SK-N-SH (cell line): Measurements from ENCODE around the gene RHOU. TPM values are rescaled to one million over a fixed set of nuclear protein-coding genes. Genes with fewer than 3 reads are reported as not detected.
"Not testable (repeated sequence)": the region's sequence is repeated elsewhere in the genome, so short reads cannot be mapped to it uniquely, and the experiment has no call there.

ENCODE experiments used
- CTCF ChIA-PET: fragments of 300-600, 350-600 bp; formaldehyde crosslinking; extraction: SDS; loops from one replicate; lab custom pipeline; 2021; lab: Yijun Ruan, JAX
- POLR2A ChIA-PET: fragments of 350-600 bp; sonication (Branson Sonifier 250); formaldehyde crosslinking; extraction: SDS; loops from one replicate; lab custom pipeline; 2020; ENCODE audit warnings: antibody characterized with exemption, inconsistent platforms; lab: Yijun Ruan, JAX
- DNase-seq: peaks from one replicate; pipeline ENCODE4 v3.0.0; 2012
- H2AFZ ChIP-seq: fragments of 200-600 bp; sonication (generic); 2 replicates; pipeline ENCODE4 v1.8.1; 2016; ENCODE audit warnings: antibody characterized with exemption, mild to moderate bottlenecking, low read depth
- H3F3A ChIP-seq: fragments of 200-600 bp; sonication (generic); replicated peaks from 2 replicates; pipeline ENCODE3; 2016; ENCODE audit warnings: antibody characterized with exemption, mild to moderate bottlenecking; ENCODE audit not compliant: insufficient read depth
- H3K27ac ChIP-seq, 2 experiments: fragments of 200-500 bp in 1 of 2; fragments of 200-600 bp in 1 of 2; sonication (Bioruptor generic) in 1 of 2; sonication (generic), shearing (Covaris generic) in 1 of 2; 2 replicates each; pipeline versions ENCODE4 v1.5.1 to v1.6.1; 2014 to 2016; ENCODE audit warnings: low read depth in 2 of 2, inconsistent platforms in 1 of 2, low read length in 1 of 2, mild to moderate bottlenecking in 1 of 2, mixed read lengths in 1 of 2
- H3K27me3 ChIP-seq: fragments of 200-600 bp; sonication (generic), shearing (Covaris generic); 2 replicates; pipeline ENCODE4 v1.6.1; 2016; ENCODE audit warnings: mixed run types; ENCODE audit not compliant: insufficient read depth
- H3K36me3 ChIP-seq, 2 experiments: fragments of 200-500 bp in 1 of 2; fragments of 200-600 bp in 1 of 2; sonication (Bioruptor generic) in 1 of 2; sonication (generic) in 1 of 2; replicated peaks in 1 of 2; 2 replicates each; pipeline versions ENCODE3 to v1.5.1; 2014 to 2016; ENCODE audit warnings: low read length in 1 of 2, mild to moderate bottlenecking in 1 of 2; ENCODE audit not compliant: insufficient read depth in 2 of 2, control insufficient read depth in 1 of 2
- H3K4me1 ChIP-seq, 2 experiments: fragments of 200-500 bp in 1 of 2; fragments of 200-600 bp in 1 of 2; sonication (Bioruptor generic) in 1 of 2; sonication (generic), shearing (Covaris generic) in 1 of 2; 2 replicates each; pipeline versions ENCODE4 v1.5.1 to v1.6.1; 2014 to 2016; ENCODE audit warnings: low read depth in 1 of 2, low read length in 1 of 2, mixed run types in 1 of 2; ENCODE audit not compliant: insufficient read depth in 2 of 2, control insufficient read depth in 1 of 2
- H3K4me2 ChIP-seq: fragments of 200-600 bp; sonication (generic), shearing (Covaris generic); 2 replicates; pipeline ENCODE4 v1.6.1; 2017; ENCODE audit warnings: mixed run types
- H3K4me3 ChIP-seq, 2 experiments: fragments of 200-500 bp in 1 of 2; fragments of 200-600 bp in 1 of 2; sonication (Bioruptor generic) in 1 of 2; sonication (generic), shearing (Covaris generic) in 1 of 2; 2 replicates each; pipeline versions ENCODE4 v1.5.1 to v1.8.1; 2014 to 2016; ENCODE audit warnings: low read depth in 2 of 2, inconsistent platforms in 1 of 2, low read length in 1 of 2, mild to moderate bottlenecking in 1 of 2, mixed read lengths in 1 of 2, moderate library complexity in 1 of 2
- H3K79me2 ChIP-seq: fragments of 200-600 bp; sonication (generic); 2 replicates; pipeline ENCODE4 v1.8.1; 2017; ENCODE audit warnings: mild to moderate bottlenecking; ENCODE audit not compliant: insufficient read depth
- H3K9ac ChIP-seq: fragments of 200-600 bp; sonication (generic); 2 replicates; pipeline ENCODE4 v1.6.1; 2017; ENCODE audit warnings: mixed run types
- H3K9me2 ChIP-seq: fragments of 200-600 bp; sonication (generic); 2 replicates; pipeline ENCODE4 v1.6.1; 2017; ENCODE audit warnings: mixed run types
- H3K9me3 ChIP-seq: fragments of 200-600 bp; sonication (generic); 2 replicates; pipeline ENCODE4 v1.6.1; 2017; ENCODE audit warnings: mixed run types, mild to moderate bottlenecking, moderate library complexity
- H4K20me1 ChIP-seq: fragments of 200-600 bp; sonication (generic); 2 replicates; pipeline ENCODE4 v1.6.1; 2017; ENCODE audit warnings: mild to moderate bottlenecking, mixed run types; ENCODE audit not compliant: insufficient read depth
- EZH2phosphoT487 ChIP-seq: fragments of 200-600 bp; sonication (generic); IDR thresholded peaks from 2 replicates; pipeline ENCODE4 v1.6.1; 2017; ENCODE audit warnings: low read depth, mixed run types, mild to moderate bottlenecking, antibody characterized with exemption, moderate library complexity, borderline replicate concordance
- FOSL2 ChIP-seq: IDR thresholded peaks from 2 replicates; pipeline ENCODE4 v1.4.0; 2012; ENCODE audit warnings: low read depth, mild to moderate bottlenecking, moderate library complexity, borderline replicate concordance
- IRF3 ChIP-seq: fragments of 150-350 bp; IDR thresholded peaks from 2 replicates; pipeline ENCODE4 v1.6.1; 2016; ENCODE audit warnings: mild to moderate bottlenecking, low read depth, low read length
- JUND ChIP-seq: IDR thresholded peaks from 2 replicates; pipeline ENCODE4 v1.4.0; 2012
- PBX3 ChIP-seq: IDR thresholded peaks from 2 replicates; pipeline ENCODE4; 2012
- POLR2AphosphoS5 ChIP-seq: IDR thresholded peaks from 2 replicates; pipeline ENCODE4 v1.6.1; 2012; ENCODE audit warnings: low read depth, low read length
- RAD21 ChIP-seq: IDR thresholded peaks from 2 replicates; pipeline ENCODE4 v1.6.1; 2012; ENCODE audit warnings: mild to moderate bottlenecking, low read length
- RXRA ChIP-seq: IDR thresholded peaks from 2 replicates; pipeline ENCODE4 v1.4.0; 2012; ENCODE audit warnings: low read depth, mild to moderate bottlenecking, borderline replicate concordance
- SIN3A ChIP-seq: IDR thresholded peaks from 2 replicates; pipeline ENCODE4 v1.6.1; 2012; ENCODE audit warnings: low read depth, mild to moderate bottlenecking, low read length, moderate library complexity, borderline replicate concordance
- SMC3 ChIP-seq: IDR thresholded peaks from 2 replicates; pipeline ENCODE4 v1.6.1; 2012; ENCODE audit warnings: low read depth, low read length, improper control_type of control experiment
- TCF12 ChIP-seq: IDR thresholded peaks from 2 replicates; pipeline ENCODE4 v1.4.0; 2012
- TEAD4 ChIP-seq: IDR thresholded peaks from 2 replicates; pipeline ENCODE4 v1.4.0; 2012; ENCODE audit warnings: mild to moderate bottlenecking, borderline replicate concordance; ENCODE audit not compliant: insufficient read depth
- YY1 ChIP-seq: IDR thresholded peaks from 2 replicates; pipeline ENCODE4 v1.4.0; 2012; ENCODE audit warnings: low read depth, mild to moderate bottlenecking
- ZBTB33 ChIP-seq: IDR thresholded peaks from 2 replicates; pipeline ENCODE4 v1.4.0; 2012; ENCODE audit warnings: low read depth, borderline replicate concordance
- WGBS: methylation state at CpG from one replicate; pipeline ENCODE4 v1.1.6; 2017; ENCODE audit warnings: low lambda C conversion rate; 5-methylcytosine and 5-hydroxymethylcytosine counted together
- polyA plus RNA-seq, 3 experiments: library from polyadenylated mRNA; depleted of rRNA; stranded (reverse); fragments of >200 nt; gene quantifications; 2 replicates each; pipeline ENCODE4 v1.2.3, GENCODE V29; 2012

Gene RHOU
- polyA plus RNA-seq, 1 of the 3 experiments (the other 2 are of a cell fraction): 0.36 TPM

GRCh38 chr1:228772516-228773212, 37.4 kb downstream of the RHOU start:
- Histone ChIP-seq H2AFZ (no peak overlapping the region), H3K4me1 (peaks cover 0 to 30% of the 10 kb centered on the region in 2 experiments; a peak in 2 of 4 replicates), H3K9ac (no peak overlapping the region), H3K27me3 (no peaks in the 10 kb centered on the region), H4K20me1 (no peaks in the 10 kb centered on the region), H3K9me2 (no peaks in the 10 kb centered on the region), H3K9me3 (no peaks in the 10 kb centered on the region)
- POLR2A ChIA-PET: no interaction called here
- CTCF ChIA-PET: interaction anchor here (2.1 kb wide), 1 partner anchor 8 kb away, joined by 7 read pairs; no protein-coding TSS in a partner anchor
- 50% methylated on average over 4 of the region's 4 CpGs for WGBS
- TF ChIP-seq SIN3A: no peak
- no peak for TF ChIP-seq FOSL2
- TF ChIP-seq TCF12: no peak
- no peak for TF ChIP-seq IRF3
- TF ChIP-seq EZH2phosphoT487: no peak
- TF ChIP-seq SMC3: no peak
- no peak for TF ChIP-seq POLR2AphosphoS5
- TF ChIP-seq ZBTB33: no peak
- no peak for TF ChIP-seq JUND
- no peak for TF ChIP-seq TEAD4
- no peak for TF ChIP-seq YY1
- no peak for TF ChIP-seq RAD21
- TF ChIP-seq RXRA: no peak
- TF ChIP-seq PBX3: no peak
- TF ChIP-seq, all 33 proteins: peak for 0
- H3K4me3 ChIP-seq: no peak overlapping the region
- DNase-seq: no peak
- no peaks in the 10 kb centered on the region for H3F3A ChIP-seq
- no peaks in the 10 kb centered on the region for H3K36me3 ChIP-seq
- no peak overlapping the region for H3K27ac ChIP-seq
- no peak overlapping the region for H3K4me2 ChIP-seq
- no peaks in the 10 kb centered on the region for H3K79me2 ChIP-seq

DNA sequence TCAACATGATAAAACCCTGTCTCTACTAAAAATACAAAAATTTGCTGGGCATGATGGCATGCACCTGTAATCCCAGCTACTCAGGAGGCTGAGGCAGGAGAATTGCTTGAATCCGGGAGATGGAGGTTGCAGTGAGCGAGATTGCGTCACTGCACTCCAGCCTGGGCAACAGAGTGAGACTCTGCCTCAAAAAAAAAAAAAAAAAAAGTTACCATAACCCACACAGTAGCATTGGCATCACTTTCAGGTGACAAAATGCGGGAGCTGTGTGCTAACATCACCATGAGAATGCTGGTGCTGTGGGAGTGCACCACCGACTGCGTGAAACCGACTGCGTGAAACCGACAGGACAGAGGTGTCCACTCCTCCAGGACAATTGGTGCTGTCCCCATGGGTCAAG, 40.7 kb downstream of the RHOU start:
- H3K9me2 ChIP-seq, H3K36me3 ChIP-seq, CTCF ChIA-PET, H4K20me1 ChIP-seq, DNase-seq, H2AFZ ChIP-seq, H3K4me2 ChIP-seq, POLR2A ChIA-PET, H3K79me2 ChIP-seq, H3K4me1 ChIP-seq, H3K27me3 ChIP-seq, H3K9ac ChIP-seq, H3K9me3 ChIP-seq, H3F3A ChIP-seq, H3K27ac ChIP-seq, H3K4me3 ChIP-seq: not testable (repeated sequence)
- WGBS: 83% methylated on average over 8 of the region's 9 CpGs
